HG03442 (cell line): ENCODE measurements around the gene ASB6.
"Not testable (repeated sequence)": the region's sequence is repeated elsewhere in the genome, so short reads cannot be mapped to it uniquely, and the experiment has no call there.

Experiments used
- ATAC-seq: cut with Tn5 transposase; IDR thresholded peaks from one replicate; pipeline ENCODE4 v1.9.1; 2021; ENCODE audit warnings: mild to moderate bottlenecking, moderate library complexity; ENCODE audit not compliant: unreplicated experiment

ASB6 gene

GRCh38 chr9:129667850-129668249 lies 25.9 kb upstream of the ASB6 start:
- no peak for ATAC-seq

GRCh38 chr9:129667378-129667777 lies 25.4 kb upstream of the ASB6 start:
- ATAC-seq: no peak

GRCh38 chr9:129666575-129666974 lies 24.6 kb upstream of the ASB6 start:
- ATAC-seq: no peak

GRCh38 chr9:129665814-129666520 lies 24.0 kb upstream of the ASB6 start:
- no peak for ATAC-seq

GRCh38 chr9:129665389-129665775 lies 23.4 kb upstream of the ASB6 start, which contains the start of gene PRRX2:
TSS of gene PRRX2 (plus strand) at chr9:129665647. CDS start at chr9:129665868, 221 bp downstream.
- no peak for ATAC-seq

- no peak for ATAC-seq
Measured at GRCh38 chr9:129664746-129665388, 22.9 kb upstream of the ASB6 start.

- ATAC-seq: not testable (repeated sequence)
Measured at GRCh38 chr9:129662239-129662638, 20.3 kb upstream of the ASB6 start.

GRCh38 chr9:129661029-129661428 lies 19.1 kb upstream of the ASB6 start:
- no peak for ATAC-seq

- no peak for ATAC-seq
Measured at GRCh38 chr9:129656795-129657390, 14.9 kb upstream of the ASB6 start.

- ATAC-seq: no peak
Measured at GRCh38 chr9:129655696-129656095, 13.7 kb upstream of the ASB6 start.

GRCh38 chr9:129655154-129655553 lies 13.2 kb upstream of the ASB6 start:
- ATAC-seq: no peak

- no peak for ATAC-seq
Measured at GRCh38 chr9:129654554-129655040, 12.6 kb upstream of the ASB6 start.

GRCh38 chr9:129653823-129654553 lies 12.0 kb upstream of the ASB6 start:
- no peak for ATAC-seq

GRCh38 chr9:129650680-129651235 lies 8.8 kb upstream of the ASB6 start:
- no peak for ATAC-seq

GRCh38 chr9:129649726-129650679 lies 8.1 kb upstream of the ASB6 start:
- no peak for ATAC-seq

- no peak for ATAC-seq
Measured at GRCh38 chr9:129648764-129649115, 6.8 kb upstream of the ASB6 start.

- no peak for ATAC-seq
Measured at GRCh38 chr9:129648092-129648763, 6.3 kb upstream of the ASB6 start.

- ATAC-seq: no peak
Measured at GRCh38 chr9:129647635-129648034, 5.7 kb upstream of the ASB6 start.

- no peak for ATAC-seq
Measured at GRCh38 chr9:129646654-129647053, 4.7 kb upstream of the ASB6 start.
